ENCODE data around the gene EZH1.

EZH1 gene

GRCh38 chr17:42677921-42678781, 66.7 kb downstream of the EZH1 start:
- Mint-ChIP-seq H3K9me3 (no peaks in the 10 kb centered on the region), H3K27ac (peak overlapping the region; percentile 95), H3K36me3 (ENCODE audit: low read depth) (no peaks in the 10 kb centered on the region), H3K27me3 (peaks cover 66% of the 10 kb centered on the region), H3K4me1 (ENCODE audit: low read depth) (peaks cover 69% of the 10 kb centered on the region), H3K4me3 (peak overlapping the region; percentile 84)
- intact Hi-C loops (cut with micrococcal nuclease): loop anchor here (2.0 kb wide), 1 partner anchor 99 kb away; no protein-coding TSS in a partner anchor

- Mint-ChIP-seq H3K4me3 (peak overlapping the region; percentile 87), H3K4me1 (ENCODE audit: low read depth) (peaks cover 60% of the 10 kb centered on the region), H3K36me3 (ENCODE audit: low read depth) (no peaks in the 10 kb centered on the region), H3K9me3 (no peaks in the 10 kb centered on the region), H3K27me3 (peaks cover 66% of the 10 kb centered on the region), H3K27ac (peak overlapping the region; percentile 95)
- intact Hi-C loops (cut with micrococcal nuclease): no loop called here
These were observed 67.6 kb downstream of the EZH1 start for GRCh38 chr17:42677012-42677857.

- Mint-ChIP-seq H3K27me3 (peaks cover 66% of the 10 kb centered on the region), H3K36me3 (ENCODE audit: low read depth) (no peaks in the 10 kb centered on the region)
These were observed 68.3 kb downstream of the EZH1 start, which contains the start of gene PLEKHH3 for GRCh38 chr17:42676424-42677011. TSS of gene PLEKHH3 (minus strand) at chr17:42676994. CDS start at chr17:42676563, 431 bp downstream.

GRCh38 chr17:42675965-42676423, 68.8 kb downstream of the EZH1 start:
- peak overlapping the region; percentile 95 for H3K27ac Mint-ChIP-seq

More at GRCh38 chr17:42676424-42677011, 68.3 kb downstream of the EZH1 start, which contains the start of gene PLEKHH3:
- Mint-ChIP-seq H3K4me1 (ENCODE audit: low read depth) (peaks cover 57% of the 10 kb centered on the region), H3K9me3 (no peaks in the 10 kb centered on the region), H3K27ac (peak within 1 kb of the TSS; percentile 95), H3K4me3 (peak within 1 kb of the TSS; percentile 87)
- intact Hi-C loops (cut with micrococcal nuclease): no loop called here

GRCh38 chr17:42675348-42675964, 69.4 kb downstream of the EZH1 start:
- Mint-ChIP-seq H3K4me1 (ENCODE audit: low read depth) (peaks cover 59% of the 10 kb centered on the region), H3K4me3 (peak overlapping the region; percentile 87), H3K9me3 (no peaks in the 10 kb centered on the region), H3K27ac (peak overlapping the region; percentile 95), H3K27me3 (peaks cover 69% of the 10 kb centered on the region), H3K36me3 (ENCODE audit: low read depth) (no peaks in the 10 kb centered on the region)
- intact Hi-C loops (cut with micrococcal nuclease): no loop called here

More at GRCh38 chr17:42675965-42676423, 68.8 kb downstream of the EZH1 start:
- Mint-ChIP-seq H3K4me3 (peak overlapping the region; percentile 87), H3K36me3 (ENCODE audit: low read depth) (no peaks in the 10 kb centered on the region), H3K27me3 (peaks cover 66% of the 10 kb centered on the region), H3K4me1 (ENCODE audit: low read depth) (peaks cover 57% of the 10 kb centered on the region), H3K9me3 (no peaks in the 10 kb centered on the region)
- intact Hi-C loops (cut with micrococcal nuclease): no loop called here

- peaks cover 68% of the 10 kb centered on the region for H3K27me3 Mint-ChIP-seq
- peaks cover 58% of the 10 kb centered on the region for H3K4me1 Mint-ChIP-seq (ENCODE audit: low read depth)
- no peaks in the 10 kb centered on the region for H3K36me3 Mint-ChIP-seq (ENCODE audit: low read depth)
- H3K4me3 Mint-ChIP-seq: no peak overlapping the region
- H3K9me3 Mint-ChIP-seq: no peaks in the 10 kb centered on the region
- H3K27ac Mint-ChIP-seq: peak overlapping the region; percentile 27
- intact Hi-C loops (cut with micrococcal nuclease): no loop called here
These were observed 70.0 kb downstream of the EZH1 start for GRCh38 chr17:42674755-42675347.

GRCh38 chr17:42673885-42674754, 70.7 kb downstream of the EZH1 start:
- H3K27ac Mint-ChIP-seq: peak overlapping the region; percentile 27
- H3K4me1 Mint-ChIP-seq (ENCODE audit: low read depth): peaks cover 53% of the 10 kb centered on the region
- H3K36me3 Mint-ChIP-seq (ENCODE audit: low read depth): peaks cover 7% of the 10 kb centered on the region
- intact Hi-C loops (cut with micrococcal nuclease): no loop called here
- H3K27me3 Mint-ChIP-seq: peaks cover 74% of the 10 kb centered on the region
- no peak overlapping the region for H3K4me3 Mint-ChIP-seq
- H3K9me3 Mint-ChIP-seq: no peaks in the 10 kb centered on the region

- no peak overlapping the region for H3K27ac Mint-ChIP-seq
- no peaks in the 10 kb centered on the region for H3K9me3 Mint-ChIP-seq
- peaks cover 12% of the 10 kb centered on the region for H3K36me3 Mint-ChIP-seq (ENCODE audit: low read depth)
- intact Hi-C loops (cut with micrococcal nuclease): no loop called here
- H3K4me3 Mint-ChIP-seq: no peak overlapping the region
- peaks cover 50% of the 10 kb centered on the region for H3K4me1 Mint-ChIP-seq (ENCODE audit: low read depth)
- H3K27me3 Mint-ChIP-seq: peaks cover 81% of the 10 kb centered on the region
These were observed 71.5 kb downstream of the EZH1 start for GRCh38 chr17:42673266-42673884.

- no peak overlapping the region for H3K27ac Mint-ChIP-seq
- intact Hi-C loops (cut with micrococcal nuclease): no loop called here
- H3K4me3 Mint-ChIP-seq: no peak overlapping the region
- peaks cover 83% of the 10 kb centered on the region for H3K27me3 Mint-ChIP-seq
- H3K4me1 Mint-ChIP-seq (ENCODE audit: low read depth): peaks cover 40% of the 10 kb centered on the region
- H3K9me3 Mint-ChIP-seq: no peaks in the 10 kb centered on the region
- H3K36me3 Mint-ChIP-seq (ENCODE audit: low read depth): peaks cover 12% of the 10 kb centered on the region
These were observed 72.8 kb downstream of the EZH1 start for GRCh38 chr17:42672038-42672437.

GRCh38 chr17:42670789-42671657, 73.8 kb downstream of the EZH1 start:
- H3K4me3 Mint-ChIP-seq: peak overlapping the region; percentile 63

GRCh38 chr17:42669977-42670788, 74.7 kb downstream of the EZH1 start:
- H3K4me1 Mint-ChIP-seq (ENCODE audit: low read depth): peaks cover 28% of the 10 kb centered on the region
- peaks cover 27% of the 10 kb centered on the region for H3K36me3 Mint-ChIP-seq (ENCODE audit: low read depth)
- no peak overlapping the region for H3K27ac Mint-ChIP-seq
- intact Hi-C loops (cut with micrococcal nuclease): no loop called here
- H3K27me3 Mint-ChIP-seq: peaks cover 67% of the 10 kb centered on the region
- H3K9me3 Mint-ChIP-seq: no peaks in the 10 kb centered on the region
- H3K4me3 Mint-ChIP-seq: peak overlapping the region; percentile 63

More at GRCh38 chr17:42670789-42671657, 73.8 kb downstream of the EZH1 start:
- peaks cover 33% of the 10 kb centered on the region for H3K4me1 Mint-ChIP-seq (ENCODE audit: low read depth)
- H3K36me3 Mint-ChIP-seq (ENCODE audit: low read depth): peaks cover 18% of the 10 kb centered on the region
- no peak overlapping the region for H3K27ac Mint-ChIP-seq
- H3K27me3 Mint-ChIP-seq: peaks cover 74% of the 10 kb centered on the region
- intact Hi-C loops (cut with micrococcal nuclease): no loop called here
- no peaks in the 10 kb centered on the region for H3K9me3 Mint-ChIP-seq

All from dendritic cell treated with granulocyte-macrophage colony-stimulating factor and Interleukin-4, amounts not matched to agents 40 ng/mL and 50 ng/mL, for 4 days (primary cell).